Prostate gland (tissue), 2 donors: ENCODE measurements around the gene PSMB2. TPM values are rescaled to one million over a fixed set of nuclear protein-coding genes. Genes with fewer than 3 reads are reported as not detected.
A peak's percentile ranks its signal among the peaks of the same experiment; 100 is the strongest.

Source experiments
- DNase-seq: peaks from one replicate; pipeline ENCODE4 v3.0.0-alpha.2; 2019; ENCODE audit warnings: low spot score
- H3K27ac ChIP-seq, 2 donors: fragments of 200-600 bp; sonication (generic); 2 replicates each; pipeline ENCODE4 v1.5.1; 2017 to 2019
- H3K27me3 ChIP-seq: fragments of 200-600 bp; sonication (generic); replicated peaks from 2 replicates; pipeline ENCODE4 v1.5.1; 2019; ENCODE audit not compliant: insufficient read depth
- H3K36me3 ChIP-seq, 2 donors: fragments of 200-600 bp; sonication (generic); 1 replicate in 1 of 2; 2 replicates in 1 of 2; pipeline versions ENCODE4 v1.5.1 to v1.8.1; 2017 to 2019
- H3K4me1 ChIP-seq: fragments of 200-600 bp; sonication (generic); replicated peaks from 2 replicates; pipeline ENCODE4 v1.5.1; 2019
- H3K4me3 ChIP-seq, 2 donors: fragments of 200-600 bp; sonication (generic); 2 replicates each; pipeline ENCODE4 v1.5.1; 2017 to 2019
- H3K9me3 ChIP-seq: fragments of 200-600 bp; sonication (generic); 2 replicates; pipeline ENCODE4 v1.5.1; 2017
- CTCF ChIP-seq, 4 experiments: fragments of 200-600 bp in 2 of 4; fragments of 450-650 bp in 2 of 4; sonication (generic) in 2 of 4; IDR thresholded peaks; 1 replicate in 3 of 4; 2 replicates in 1 of 4; pipeline ENCODE4 v1.5.1; 2016 to 2019; ENCODE audit warnings: antibody characterized with exemption in 4 of 4, mild to moderate bottlenecking in 2 of 4, moderate library complexity in 2 of 4
- POLR2A ChIP-seq: fragments of 450-650 bp; IDR thresholded peaks from one replicate; pipeline ENCODE4 v1.6.1; 2016; ENCODE audit warnings: antibody characterized with exemption, mild to moderate bottlenecking
- POLR2AphosphoS5 ChIP-seq: sonication (generic); formaldehyde crosslinking; IDR thresholded peaks from one replicate; pipeline ENCODE4 v1.6.1; 2017; ENCODE audit warnings: antibody characterized with exemption
- WGBS: methylation state at CpG from one replicate; pipeline ENCODE4 v1.1.5; 2018; 5-methylcytosine and 5-hydroxymethylcytosine counted together
- intact Hi-C: fragments of 100-400 bp; cut with DNase I; formaldehyde crosslinking; loops from one replicate; pipeline ENCODE4 v1.14.2; 2022
- total RNA-seq, 2 donors: library from RNA; depleted of rRNA; stranded (reverse); fragments of >200 nt; gene quantifications; one replicate each; pipeline ENCODE4 v1.1.0, GENCODE V29; 2016

PSMB2 gene
- total RNA-seq, 2 donors from 2014 or later, result 53.6 to 64.8 TPM

DNA sequence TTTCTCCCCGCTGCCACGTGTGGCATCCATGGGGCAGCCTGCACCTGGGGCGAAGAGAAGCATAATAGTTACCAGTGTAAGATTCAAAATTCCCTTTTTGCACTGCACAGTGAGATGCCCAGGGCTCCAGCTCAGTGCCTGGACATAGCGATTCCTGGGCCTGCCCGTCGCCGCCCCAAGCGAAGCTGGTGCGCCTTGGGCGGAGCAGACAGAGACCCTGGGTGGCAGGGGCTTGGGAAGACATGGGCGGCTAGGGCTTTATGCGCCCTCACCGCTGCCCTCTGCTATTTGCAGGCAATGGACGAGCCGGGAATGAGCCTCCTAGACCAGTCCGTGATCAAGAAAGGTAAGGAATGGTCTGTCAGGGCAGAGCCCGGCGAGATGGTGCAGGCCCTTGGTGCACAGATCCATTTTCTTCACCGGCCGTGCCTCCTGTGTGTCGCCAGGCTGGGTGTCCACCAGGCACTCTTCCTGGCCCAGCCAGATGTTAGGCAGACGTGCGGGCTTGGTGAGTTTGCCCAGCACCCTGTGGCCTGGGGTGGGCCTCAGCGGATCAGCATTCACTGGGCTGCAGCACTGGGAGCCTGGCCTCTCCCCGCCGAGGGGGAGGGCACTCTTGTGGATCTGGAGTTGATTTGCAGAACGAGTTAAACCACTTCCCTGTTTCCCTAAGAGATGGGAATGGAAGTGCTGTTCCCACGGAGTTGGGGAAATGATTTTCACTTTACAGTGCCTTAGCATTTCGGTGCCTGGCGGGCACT, 66.5 kb downstream of the PSMB2 start:
- intact Hi-C loops, result no loop called here
- WGBS, result 80% methylated on average over 29 of the region's 30 CpGs
- Histone ChIP-seq H3K36me3 (no peaks in the 10 kb centered on the region), H3K9me3 (no peaks in the 10 kb centered on the region), H3K27ac (peak overlapping the region in 1 of 2 donors; percentile 40), H3K27me3 (no peaks in the 10 kb centered on the region), H3K4me3 (no peak overlapping the region), H3K4me1 (peaks cover 7% of the 10 kb centered on the region)
- TF ChIP-seq POLR2A (no peak), POLR2AphosphoS5 (peak; percentile 34), CTCF (IDR thresholded peaks at IDR 0.05) (no peak)
- peak; percentile 36 for DNase-seq

DNA sequence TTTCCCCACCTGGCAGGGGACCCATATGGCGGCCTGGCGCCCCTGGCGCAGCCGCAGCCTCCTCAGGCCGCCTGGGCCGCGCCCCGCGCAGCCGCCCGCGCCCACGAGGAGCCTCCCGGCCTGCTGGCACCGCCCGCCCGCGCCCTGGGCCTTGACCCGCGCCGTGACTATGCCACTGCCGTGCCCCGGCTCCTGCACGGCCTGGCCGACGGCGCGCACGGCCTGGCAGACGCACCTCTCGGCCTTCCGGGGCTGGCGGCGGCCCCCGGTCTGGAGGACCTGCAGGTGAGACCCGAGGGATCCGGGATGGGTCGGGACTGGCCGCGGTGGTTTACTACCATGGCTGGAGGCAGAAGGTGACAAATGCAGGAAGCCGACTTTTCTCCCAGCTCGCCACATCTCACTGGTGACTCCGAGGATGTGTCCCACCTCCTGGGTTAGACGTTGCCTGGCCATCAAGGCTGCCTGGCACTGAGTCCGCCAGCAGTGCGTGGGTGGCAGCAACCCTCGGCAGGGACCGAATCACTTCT, 67.1 kb downstream of the PSMB2 start:
- intact Hi-C loops, result no loop called here
- H3K4me3 ChIP-seq, result no peak overlapping the region
- H3K4me1 ChIP-seq, result peaks cover 7% of the 10 kb centered on the region
- no peaks in the 10 kb centered on the region for H3K9me3 ChIP-seq
- TF ChIP-seq POLR2A (no peak), CTCF (IDR thresholded peaks at IDR 0.05) (no peak), POLR2AphosphoS5 (no peak)
- no peaks in the 10 kb centered on the region for H3K36me3 ChIP-seq
- WGBS, result 72% methylated on average over 48 of the region's 48 CpGs
- no peak overlapping the region for H3K27ac ChIP-seq
- no peaks in the 10 kb centered on the region for H3K27me3 ChIP-seq
- DNase-seq, result no peak

GRCh38 chr1:35573198-35574124, 67.9 kb downstream of the PSMB2 start, which contains the start of gene TFAP2E:
Gene TFAP2E (plus strand): TSS chr1:35573314. CDS start chr1:35573578, 264 bp downstream.
- Histone ChIP-seq H3K27me3 (no peaks in the 10 kb centered on the region), H3K9me3 (no peaks in the 10 kb centered on the region), H3K36me3 (no peaks in the 10 kb centered on the region), H3K4me3 (peak within 1 kb of the TSS; percentile 36 to 43), H3K27ac (no peak within 1 kb of the TSS), H3K4me1 (peaks cover 7% of the 10 kb centered on the region)
- TF ChIP-seq CTCF (IDR thresholded peaks at IDR 0.05) (no peak), POLR2A (peak; percentile 45), POLR2AphosphoS5 (peak; percentile 63)
- peak; percentile 60 for DNase-seq
- WGBS, result 38% methylated on average over 56 of the region's 95 CpGs
- intact Hi-C loops, result no loop called here

DNA sequence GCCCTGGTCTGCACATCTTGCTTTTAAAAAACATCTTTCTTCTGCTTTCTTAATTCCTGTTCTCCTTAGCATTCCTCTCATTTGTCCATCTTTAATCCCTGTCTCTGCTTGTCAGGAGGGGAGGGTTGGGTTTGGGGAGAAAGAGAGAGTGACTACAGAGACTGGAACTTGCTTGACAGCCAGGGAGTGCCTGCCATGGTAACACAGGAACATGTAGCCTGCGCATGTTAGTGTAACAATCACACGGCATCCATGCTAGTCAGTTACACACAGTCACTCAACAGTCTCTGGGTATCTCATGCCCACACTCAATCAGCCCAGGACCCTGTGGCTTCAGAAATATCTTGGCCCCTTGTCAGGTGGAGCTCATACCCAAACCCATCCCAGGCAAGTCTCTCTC, 69.0 kb downstream of the PSMB2 start:
- intact Hi-C loops, result no loop called here
- Histone ChIP-seq H3K27me3 (no peaks in the 10 kb centered on the region), H3K9me3 (no peaks in the 10 kb centered on the region), H3K4me1 (peaks cover 7% of the 10 kb centered on the region), H3K4me3 (no peak overlapping the region), H3K36me3 (no peaks in the 10 kb centered on the region), H3K27ac (no peak overlapping the region)
- TF ChIP-seq POLR2A (no peak), CTCF (IDR thresholded peaks at IDR 0.05) (no peak), POLR2AphosphoS5 (no peak)
- WGBS, result 96% methylated on average over 2 of the region's 2 CpGs
- no peak for DNase-seq
